B cell (primary cell): Measurements from ENCODE around the gene ACER2.

Experiments
- CTCF ChIP-seq: fragments of 200-600 bp; IDR thresholded peaks from one replicate; pipeline ENCODE4 v1.8.0; 2022; ENCODE audit warnings: antibody characterized with exemption, mild to moderate bottlenecking
- EZH2 ChIP-seq: IDR thresholded peaks from 2 replicates; pipeline ENCODE4 v1.6.1; 2012; ENCODE audit warnings: borderline replicate concordance, low read depth, mild to moderate bottlenecking, moderate library complexity, low read length; ENCODE audit not compliant: insufficient read depth, poor library complexity, severe bottlenecking

DNA sequence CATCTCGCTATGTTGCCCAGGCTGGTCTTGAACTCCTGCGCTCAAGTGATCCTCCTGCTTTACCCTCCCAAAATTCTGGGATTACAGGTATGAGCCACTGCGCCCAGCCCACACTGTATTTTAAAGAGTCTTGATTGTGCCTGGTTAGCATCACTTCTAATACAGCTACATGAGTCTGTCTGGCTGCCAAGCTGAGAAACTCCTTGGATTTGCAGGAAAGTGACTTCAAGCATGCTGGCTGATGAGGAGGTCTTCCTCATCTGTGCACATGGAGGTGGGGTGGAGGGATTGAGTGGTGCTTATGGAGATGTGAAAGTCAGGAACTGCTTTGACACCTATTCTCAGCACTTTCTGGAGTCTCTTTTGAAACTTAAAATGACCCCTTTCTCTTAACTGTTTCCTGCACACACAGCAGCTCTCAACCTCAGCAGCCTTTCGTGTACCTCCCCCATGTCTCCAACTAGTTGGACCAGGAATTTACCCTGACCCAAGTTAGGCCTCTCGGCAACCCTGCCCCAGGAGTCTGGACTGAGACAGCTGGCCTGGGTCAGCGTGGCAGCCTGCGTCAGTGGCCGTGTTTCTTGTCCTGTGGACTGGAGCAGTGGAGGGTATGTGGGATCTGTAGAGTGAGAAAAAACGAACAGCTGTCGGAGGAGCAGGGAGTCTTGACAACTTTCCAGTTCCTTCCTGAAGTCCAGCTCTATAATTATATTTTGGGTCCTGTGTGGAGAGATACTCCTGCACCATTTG lies 72.5 kb downstream of the ACER2 start:
- TF ChIP-seq CTCF (no peak), EZH2 (no peak)
